ENCODE data around the gene CPPED1. TPM values are rescaled to one million over a fixed set of nuclear protein-coding genes. Genes with fewer than 3 reads are reported as not detected.
"Not testable (repeated sequence)": the region's sequence is repeated elsewhere in the genome, so short reads cannot be mapped to it uniquely, and the experiment has no call there.

CPPED1 gene, protein sequence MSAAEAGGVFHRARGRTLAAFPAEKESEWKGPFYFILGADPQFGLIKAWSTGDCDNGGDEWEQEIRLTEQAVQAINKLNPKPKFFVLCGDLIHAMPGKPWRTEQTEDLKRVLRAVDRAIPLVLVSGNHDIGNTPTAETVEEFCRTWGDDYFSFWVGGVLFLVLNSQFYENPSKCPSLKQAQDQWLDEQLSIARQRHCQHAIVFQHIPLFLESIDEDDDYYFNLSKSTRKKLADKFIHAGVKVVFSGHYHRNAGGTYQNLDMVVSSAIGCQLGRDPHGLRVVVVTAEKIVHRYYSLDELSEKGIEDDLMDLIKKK
- 1 to 10 TPM; 5.8 to 8.6 (median 8.2) TPM for total RNA-seq

DNA sequence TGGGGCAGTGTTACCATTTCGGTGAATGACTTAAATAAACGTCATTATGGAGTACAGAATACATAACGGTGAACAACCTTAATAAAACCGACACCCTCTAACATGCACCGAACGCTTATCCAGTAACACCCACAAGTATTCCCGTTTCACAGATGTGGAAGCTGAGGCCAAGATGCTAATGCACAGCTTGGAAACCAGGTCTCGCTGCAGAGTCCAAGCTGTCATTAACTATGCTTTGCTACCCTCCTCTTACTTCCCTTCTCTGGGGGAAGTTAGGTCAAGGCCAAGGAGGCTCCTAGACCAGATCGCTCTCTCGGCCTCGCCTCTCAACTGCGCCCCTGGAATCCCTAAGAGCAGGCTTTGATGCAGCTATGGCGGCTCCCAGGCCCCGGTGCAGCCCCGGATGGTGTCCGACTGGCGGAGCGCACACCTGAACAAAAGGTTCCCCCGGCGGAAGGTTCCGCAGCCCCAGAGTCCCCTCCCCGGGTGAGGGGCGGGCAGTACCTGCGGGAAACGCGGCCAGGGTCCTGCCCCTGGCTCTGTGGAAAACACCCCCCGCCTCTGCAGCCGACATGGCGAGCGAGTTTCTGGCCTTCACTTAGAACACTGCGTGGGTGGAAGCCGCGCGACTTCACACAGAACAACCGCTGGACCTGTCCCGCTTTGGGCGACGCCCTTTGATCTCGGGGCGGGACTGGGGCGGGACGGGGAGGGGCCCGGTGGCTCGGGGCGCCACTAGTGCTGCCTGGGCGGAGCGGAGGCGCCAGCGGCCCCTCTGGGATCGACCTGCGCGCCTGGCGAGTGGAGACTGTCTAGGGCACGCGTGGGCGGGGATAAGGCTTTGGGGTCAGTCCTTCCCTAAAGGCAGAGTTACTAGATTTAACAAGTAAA lies at the start of gene CPPED1:
Gene CPPED1 (minus strand): TSS at position 685 of the 891 bp plus-strand sequence. CDS start 111 bp downstream, at position 574.
- Mint-ChIP-seq H3K27me3 (ENCODE audit: low read depth) (peaks cover 2% of the 10 kb centered on the region), H3K9me3 (no peaks in the 10 kb centered on the region), H3K4me1 (ENCODE audit: low read depth) (peaks cover 21% of the 10 kb centered on the region), H3K36me3 (ENCODE audit: insufficient read depth) (no peaks in the 10 kb centered on the region), H3K4me3 (peak within 1 kb of the TSS; percentile 92)
- ATAC-seq: peak; percentile 95
- peak; percentile 85 for DNase-seq

DNA sequence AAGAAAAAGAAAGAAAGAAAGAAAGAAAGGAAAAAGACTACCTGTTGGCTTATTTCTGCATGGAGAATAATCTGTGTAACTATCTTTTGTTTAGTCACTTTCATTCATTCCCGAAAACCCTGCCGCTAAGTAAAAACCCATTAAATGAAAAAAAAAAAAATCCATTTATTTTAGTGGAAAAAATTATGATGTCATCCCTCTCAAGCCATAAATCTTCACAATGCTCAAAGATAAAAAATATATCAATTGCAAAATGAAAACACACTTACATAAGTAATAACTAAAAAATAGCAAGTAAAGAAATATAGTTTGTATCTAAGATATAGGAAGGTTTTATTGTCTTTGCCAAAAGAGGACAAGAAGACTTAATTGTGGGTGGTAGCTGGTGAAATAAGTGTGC lies 46.5 kb upstream of the CPPED1 start:
- Mint-ChIP-seq H3K36me3 (ENCODE audit: insufficient read depth) (no peaks in the 10 kb centered on the region), H3K4me3 (no peak overlapping the region), H3K27me3 (ENCODE audit: low read depth) (peaks cover 10% of the 10 kb centered on the region), H3K9me3 (peaks cover 4% of the 10 kb centered on the region), H3K4me1 (ENCODE audit: low read depth) (no peaks in the 10 kb centered on the region)
- no peak for ATAC-seq
- no peak for DNase-seq

DNA sequence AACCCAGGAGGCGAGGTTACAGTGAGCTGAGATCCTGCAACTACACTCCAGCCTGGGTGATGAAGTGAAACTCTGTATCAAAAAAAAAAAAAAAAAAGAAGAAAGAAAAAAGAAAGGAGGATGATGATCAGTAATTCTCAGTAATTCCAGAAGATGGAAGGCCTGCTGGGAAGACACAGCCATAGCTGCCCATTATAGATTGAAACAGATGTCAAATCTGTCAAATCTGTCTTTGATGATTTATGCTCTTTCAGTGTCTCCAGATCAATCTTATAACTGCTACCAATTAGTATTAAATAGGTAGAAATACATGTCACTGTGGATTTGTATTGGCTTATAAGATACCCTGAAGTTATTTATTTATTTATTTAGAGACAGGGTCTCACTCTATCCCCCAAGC lies 42.9 kb upstream of the CPPED1 start:
- no peaks in the 10 kb centered on the region for H3K9me3 Mint-ChIP-seq
- H3K4me3 Mint-ChIP-seq: no peak overlapping the region
- DNase-seq (no peak), ATAC-seq (no peak)
- no peaks in the 10 kb centered on the region for H3K36me3 Mint-ChIP-seq (ENCODE audit: insufficient read depth)
- peaks cover 10% of the 10 kb centered on the region for H3K27me3 Mint-ChIP-seq (ENCODE audit: low read depth)
- H3K4me1 Mint-ChIP-seq (ENCODE audit: low read depth): no peaks in the 10 kb centered on the region

DNA sequence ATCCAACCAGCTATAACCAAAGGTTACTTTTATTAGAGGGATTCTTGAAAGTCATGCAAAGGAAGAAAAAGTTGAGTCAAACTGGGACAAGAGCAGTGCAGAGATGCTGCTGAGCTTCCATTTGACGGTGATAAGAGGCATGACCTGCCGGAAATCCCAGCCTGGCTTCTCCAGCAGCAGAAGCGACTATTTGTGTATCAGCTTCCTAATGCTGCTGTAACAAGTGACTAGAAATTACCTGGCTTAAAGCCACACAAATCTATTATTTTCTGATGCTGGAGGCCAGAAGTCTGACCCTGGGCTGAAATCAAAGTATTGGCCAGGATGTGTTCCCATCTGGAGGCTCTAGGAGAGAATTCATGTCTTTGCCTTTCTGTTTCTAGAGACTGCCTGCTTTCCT lies 41.6 kb upstream of the CPPED1 start:
- DNase-seq: no peak
- H3K4me1 Mint-ChIP-seq (ENCODE audit: low read depth): no peaks in the 10 kb centered on the region
- no peak for ATAC-seq
- H3K36me3 Mint-ChIP-seq (ENCODE audit: insufficient read depth): no peaks in the 10 kb centered on the region
- H3K4me3 Mint-ChIP-seq: no peak overlapping the region
- peaks cover 6% of the 10 kb centered on the region for H3K9me3 Mint-ChIP-seq
- peaks cover 10% of the 10 kb centered on the region for H3K27me3 Mint-ChIP-seq (ENCODE audit: low read depth)

DNA sequence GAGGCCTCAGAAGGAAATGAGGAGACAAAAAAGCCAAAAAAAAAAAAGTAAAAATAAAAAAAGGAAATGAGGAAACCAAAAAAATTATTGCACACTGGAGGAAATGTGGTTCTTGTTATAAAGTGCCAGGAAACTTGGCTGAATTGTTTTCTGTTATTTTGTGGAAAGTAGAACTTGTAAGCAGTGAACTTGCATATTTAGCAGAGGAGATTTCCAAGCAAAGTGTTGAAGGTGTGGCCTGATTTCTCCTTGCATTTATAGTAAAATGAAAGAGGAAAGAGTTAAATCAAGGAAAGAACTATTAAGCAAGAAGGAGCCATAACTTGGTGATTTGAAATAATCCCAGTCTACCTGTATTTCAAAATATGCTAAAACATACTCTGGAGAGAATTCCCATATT lies 34.1 kb upstream of the CPPED1 start:
- H3K9me3 Mint-ChIP-seq: peaks cover 12% of the 10 kb centered on the region
- ATAC-seq (no peak), DNase-seq (no peak)
- no peaks in the 10 kb centered on the region for H3K4me1 Mint-ChIP-seq (ENCODE audit: low read depth)
- H3K27me3 Mint-ChIP-seq (ENCODE audit: low read depth): peaks cover 23% of the 10 kb centered on the region
- no peaks in the 10 kb centered on the region for H3K36me3 Mint-ChIP-seq (ENCODE audit: insufficient read depth)
- no peak overlapping the region for H3K4me3 Mint-ChIP-seq

DNA sequence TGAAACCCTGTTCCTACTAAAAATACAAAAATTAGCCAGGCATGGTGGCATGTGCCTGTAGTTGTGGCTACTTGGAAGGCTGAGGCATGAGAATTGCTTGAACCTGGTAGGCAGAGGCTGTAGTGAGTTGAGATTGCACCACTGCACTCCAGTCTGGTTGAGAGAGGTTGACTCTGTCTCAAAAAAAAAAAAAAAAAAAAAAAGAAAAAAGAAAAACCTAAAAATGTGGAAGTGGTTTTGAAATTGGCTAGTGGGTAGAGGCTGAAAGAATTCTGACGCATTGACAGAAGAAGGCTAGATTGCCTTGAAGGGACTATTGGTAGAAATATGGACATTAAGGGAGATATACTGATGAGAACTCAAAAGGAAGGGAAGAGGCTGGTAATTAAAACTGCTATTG lies 33.6 kb upstream of the CPPED1 start:
- Mint-ChIP-seq H3K27me3 (ENCODE audit: low read depth) (peaks cover 23% of the 10 kb centered on the region), H3K36me3 (ENCODE audit: insufficient read depth) (no peaks in the 10 kb centered on the region), H3K4me3 (no peak overlapping the region), H3K4me1 (ENCODE audit: low read depth) (no peaks in the 10 kb centered on the region), H3K9me3 (peaks cover 12% of the 10 kb centered on the region)
- DNase-seq: no peak
- ATAC-seq: no peak

DNA sequence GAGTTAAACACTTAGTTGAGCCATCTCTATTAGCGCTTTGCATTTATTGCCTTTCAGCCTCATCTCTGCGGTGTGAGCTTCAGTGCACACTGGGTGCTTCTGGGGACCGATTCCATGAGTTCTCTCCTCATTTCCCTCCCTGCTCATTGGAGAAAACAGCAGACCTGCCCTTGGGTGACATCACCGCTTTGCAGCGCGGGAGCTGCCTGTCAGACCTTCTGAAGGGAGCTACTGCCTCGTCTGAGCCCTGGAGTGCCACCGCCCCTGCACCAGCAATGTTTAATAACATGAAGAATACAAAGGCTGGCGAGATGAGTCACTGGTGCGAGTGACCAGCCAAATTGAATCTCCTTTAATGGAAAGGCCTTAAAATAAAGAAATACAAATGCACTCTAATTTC lies 30.2 kb upstream of the CPPED1 start:
- H3K4me3 Mint-ChIP-seq: no peak overlapping the region
- DNase-seq: no peak
- ATAC-seq: no peak
- peaks cover 24% of the 10 kb centered on the region for H3K27me3 Mint-ChIP-seq (ENCODE audit: low read depth)
- H3K4me1 Mint-ChIP-seq (ENCODE audit: low read depth): no peaks in the 10 kb centered on the region
- H3K9me3 Mint-ChIP-seq: peaks cover 6% of the 10 kb centered on the region
- no peaks in the 10 kb centered on the region for H3K36me3 Mint-ChIP-seq (ENCODE audit: insufficient read depth)

DNA sequence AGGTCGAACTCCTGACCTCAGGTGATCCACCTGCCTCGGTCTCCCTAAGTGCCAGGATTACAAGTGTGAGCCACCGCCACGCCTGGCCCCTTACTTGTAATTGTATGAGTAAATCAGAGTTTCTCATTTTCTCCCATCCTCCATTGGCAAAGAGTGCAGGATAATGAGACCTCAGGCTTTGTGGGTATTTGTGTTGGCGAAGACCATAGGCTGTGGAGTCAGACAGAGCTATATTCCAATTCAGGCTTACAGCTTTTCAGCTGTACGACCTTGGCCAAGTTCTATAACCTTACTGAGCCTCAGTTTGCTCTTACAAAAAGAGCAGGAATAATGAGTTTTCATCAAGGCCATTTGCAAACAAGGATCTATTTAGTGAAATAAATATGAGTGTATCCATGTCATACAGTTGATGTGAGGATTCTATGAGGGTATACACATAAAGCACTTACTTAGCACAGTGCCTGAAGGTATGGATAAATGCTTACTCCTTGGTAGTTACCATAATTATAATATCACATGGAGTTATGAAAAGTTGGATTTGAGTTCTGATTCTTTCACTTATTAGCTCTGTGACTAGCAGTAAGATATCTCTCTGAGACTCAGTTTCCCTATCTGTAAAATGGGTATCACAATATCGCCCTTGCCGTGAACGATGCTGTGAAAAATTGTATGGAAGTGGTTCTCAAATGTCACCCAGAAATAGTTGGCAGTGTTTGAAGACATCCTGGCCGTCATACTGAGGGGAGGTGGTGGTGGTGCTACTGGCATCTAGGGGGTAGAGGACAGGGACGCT lies 25.6 kb upstream of the CPPED1 start:
- Mint-ChIP-seq H3K4me1 (ENCODE audit: low read depth) (no peaks in the 10 kb centered on the region), H3K4me3 (no peak overlapping the region), H3K36me3 (ENCODE audit: insufficient read depth) (peaks cover 2% of the 10 kb centered on the region), H3K27me3 (ENCODE audit: low read depth) (peaks cover 14% of the 10 kb centered on the region), H3K9me3 (no peaks in the 10 kb centered on the region)
- ATAC-seq: no peak
- DNase-seq: no peak

DNA sequence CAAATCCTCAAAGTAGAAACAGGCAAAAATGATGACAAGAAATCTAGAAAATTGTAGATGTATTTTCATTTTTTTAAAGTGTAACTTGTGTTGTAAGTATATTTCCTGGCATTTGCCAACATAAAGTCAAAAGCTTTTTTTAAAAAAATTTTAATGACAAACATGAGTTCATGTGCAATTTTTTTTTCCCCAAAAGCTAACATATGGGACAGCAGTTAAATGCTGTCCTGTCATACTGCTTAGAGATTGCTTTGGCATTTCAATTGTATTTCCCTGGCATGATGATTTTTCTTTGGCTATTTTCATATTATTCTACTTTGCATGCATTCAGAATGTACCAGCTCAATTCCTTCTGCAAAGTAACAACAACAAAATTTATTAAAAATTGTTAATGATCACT lies 24.5 kb upstream of the CPPED1 start:
- no peak for DNase-seq
- Mint-ChIP-seq H3K4me3 (no peak overlapping the region), H3K27me3 (ENCODE audit: low read depth) (peaks cover 9% of the 10 kb centered on the region), H3K9me3 (no peaks in the 10 kb centered on the region), H3K36me3 (ENCODE audit: insufficient read depth) (peaks cover 2% of the 10 kb centered on the region), H3K4me1 (ENCODE audit: low read depth) (no peaks in the 10 kb centered on the region)
- no peak for ATAC-seq

DNA sequence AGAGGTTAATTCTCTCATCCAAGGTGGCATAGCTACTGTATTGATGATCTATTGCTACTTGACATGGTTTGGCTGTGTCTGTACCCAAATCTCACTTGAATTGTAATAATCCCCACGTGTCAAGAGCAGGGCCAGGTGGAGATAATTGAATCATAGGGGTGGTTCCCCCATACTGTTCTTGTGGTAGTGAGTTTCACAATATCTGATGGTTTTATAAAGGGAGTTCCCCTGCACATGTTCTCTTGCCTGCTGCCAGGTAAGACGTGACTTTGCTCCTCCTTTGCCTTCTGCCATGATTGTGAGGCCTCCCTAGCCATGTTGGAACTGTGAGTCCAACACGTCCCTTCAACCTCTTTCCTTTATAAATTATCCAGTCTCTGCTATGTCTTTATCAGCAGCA lies 22.9 kb upstream of the CPPED1 start:
- Mint-ChIP-seq H3K36me3 (ENCODE audit: insufficient read depth) (peaks cover 2% of the 10 kb centered on the region), H3K27me3 (ENCODE audit: low read depth) (peaks cover 9% of the 10 kb centered on the region), H3K9me3 (no peaks in the 10 kb centered on the region), H3K4me3 (no peak overlapping the region), H3K4me1 (ENCODE audit: low read depth) (no peaks in the 10 kb centered on the region)
- DNase-seq (no peak), ATAC-seq (peak; percentile 66 to 69)

DNA sequence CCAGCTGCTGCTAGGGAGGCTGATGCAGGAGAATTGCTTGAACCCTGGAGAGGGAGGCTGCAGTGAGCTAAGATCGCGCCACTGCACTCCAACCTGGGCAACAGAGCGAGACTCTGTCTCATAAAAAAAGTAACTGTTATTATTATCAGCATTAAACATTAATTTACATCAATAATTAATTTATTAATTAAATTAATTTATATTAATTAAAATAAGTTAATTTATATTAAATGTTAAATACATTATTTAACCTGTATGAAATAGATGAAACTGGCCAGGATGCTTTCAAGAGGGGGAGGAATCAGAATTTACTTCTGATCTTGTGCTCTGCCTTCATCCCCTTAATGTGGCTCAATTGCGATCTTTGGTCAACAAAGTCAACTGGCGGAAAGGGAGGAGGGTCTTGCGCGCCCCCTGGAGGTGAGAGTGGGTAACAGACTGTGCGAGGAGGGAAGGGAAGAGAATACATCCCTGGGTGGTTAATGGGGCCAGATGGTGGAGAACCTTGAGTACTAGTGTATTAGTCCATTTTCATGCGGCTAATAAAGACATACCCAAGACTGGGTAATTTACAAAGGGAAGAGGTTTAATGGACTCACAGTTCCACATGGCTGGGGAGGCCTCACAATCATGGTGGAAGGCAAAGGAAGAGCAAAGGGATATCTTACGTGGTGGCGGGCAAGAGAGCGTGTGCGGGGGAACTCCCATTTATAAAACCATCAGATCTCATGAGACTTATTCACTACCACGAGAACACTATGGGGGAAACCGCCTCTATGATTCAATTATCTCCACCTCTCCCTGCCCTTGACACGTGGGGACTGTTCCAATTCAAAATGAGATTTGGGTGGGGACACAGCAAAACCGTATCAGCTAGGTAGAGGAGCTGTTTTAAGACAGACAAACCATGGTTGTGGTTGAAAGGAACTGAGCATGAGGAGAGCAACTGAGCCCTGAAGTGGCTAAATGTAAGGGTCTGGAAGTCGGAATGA lies 15.7 kb upstream of the CPPED1 start:
- Mint-ChIP-seq H3K27me3 (ENCODE audit: low read depth) (peaks cover 6% of the 10 kb centered on the region), H3K9me3 (no peaks in the 10 kb centered on the region), H3K4me1 (ENCODE audit: low read depth) (peaks cover 4% of the 10 kb centered on the region), H3K4me3 (no peak overlapping the region), H3K36me3 (ENCODE audit: insufficient read depth) (no peaks in the 10 kb centered on the region)
- DNase-seq: peak; percentile 73
- peak; percentile 79 to 80 for ATAC-seq

DNA sequence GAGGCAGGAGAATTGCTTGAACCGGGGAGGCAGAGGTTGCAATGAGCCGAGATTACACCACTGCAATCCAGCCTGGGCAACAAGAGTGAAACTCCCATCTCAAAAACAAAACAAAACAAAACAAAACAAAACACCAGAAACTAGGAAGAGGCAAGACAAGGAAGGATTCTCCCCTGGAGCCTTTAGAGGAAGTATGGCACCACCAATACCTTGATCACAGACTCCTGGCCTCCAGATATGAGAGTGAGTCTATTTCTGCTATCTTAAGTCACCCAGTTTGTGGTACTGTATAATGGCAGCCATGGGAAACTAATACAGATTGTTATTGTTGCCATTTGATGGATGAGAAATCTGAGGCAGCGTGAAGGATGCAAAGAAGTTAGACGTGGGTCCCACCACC lies 14.6 kb upstream of the CPPED1 start:
- DNase-seq (no peak), ATAC-seq (no peak)
- Mint-ChIP-seq H3K36me3 (ENCODE audit: insufficient read depth) (no peaks in the 10 kb centered on the region), H3K27me3 (ENCODE audit: low read depth) (peaks cover 8% of the 10 kb centered on the region), H3K9me3 (no peaks in the 10 kb centered on the region), H3K4me1 (ENCODE audit: low read depth) (peaks cover 4% of the 10 kb centered on the region), H3K4me3 (no peak overlapping the region)

DNA sequence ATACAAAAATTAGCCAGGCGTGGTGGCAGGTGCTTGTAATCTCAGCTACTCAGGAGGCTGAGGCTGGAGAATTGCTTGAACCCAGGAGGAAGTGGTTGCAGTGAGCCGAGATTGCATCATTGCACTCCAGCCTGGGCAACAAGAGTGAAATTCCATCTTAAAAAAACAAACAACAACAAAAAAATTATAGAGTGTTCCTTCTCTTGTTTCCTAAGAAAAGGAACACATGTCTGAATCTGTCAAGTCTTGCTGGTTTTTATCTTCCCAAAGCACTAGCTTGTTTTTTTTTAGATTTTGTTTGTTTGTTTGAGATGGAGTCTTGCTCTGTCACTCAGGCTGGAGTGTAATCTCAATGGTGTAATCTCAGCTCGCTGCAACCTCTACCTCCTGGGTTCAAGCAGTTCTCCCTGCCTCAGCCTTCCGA lies 13.1 kb upstream of the CPPED1 start:
- H3K9me3 Mint-ChIP-seq; H3K4me3 Mint-ChIP-seq; ATAC-seq; H3K27me3 Mint-ChIP-seq (ENCODE audit: low read depth); DNase-seq; H3K4me1 Mint-ChIP-seq (ENCODE audit: low read depth); H3K36me3 Mint-ChIP-seq (ENCODE audit: insufficient read depth): not testable (repeated sequence)
